ENCODE results near the gene FBXO31. TPM values are rescaled to one million over a fixed set of nuclear protein-coding genes. Genes with fewer than 3 reads are reported as not detected.
A peak's percentile ranks its signal among the peaks of the same experiment; 100 is the strongest.

The FBXO31 gene
- total and polyA plus RNA-seq, 9 donors, result 25.0 to 74.5 (median 54.5) TPM

GRCh38 chr16:87310610-87311009 is 73.0 kb downstream of the FBXO31 start:
- intact Hi-C loops (cut with DNase I), result no loop called here
- Histone ChIP-seq H3K36me3 (no peaks in the 10 kb centered on the region), H3K4me3 (no peak overlapping the region), H3K27ac (no peak overlapping the region), H3K4me1 (ENCODE audit: insufficient read depth) (no peaks in the 10 kb centered on the region), H3K9me3 (no peaks in the 10 kb centered on the region), H3K27me3 (no peaks in the 10 kb centered on the region)
- DNase-seq, result no peak
- WGBS, 3 donors, result 59 to 73% (median 70%) methylated on average over 7 of the region's 7 CpGs
- TF ChIP-seq EP300 (IDR thresholded peaks at IDR 0.05), result no peak
- TF ChIP-seq CTCF (IDR thresholded peaks at IDR 0.05), result no peak
- TF ChIP-seq POLR2A (IDR thresholded peaks at IDR 0.05), result no peak

GRCh38 chr16:87309620-87310525 is 73.7 kb downstream of the FBXO31 start:
- no peaks in the 10 kb centered on the region for H3K27me3 ChIP-seq
- intact Hi-C loops (cut with DNase I), result no loop called here
- TF ChIP-seq EP300 (IDR thresholded peaks at IDR 0.05), result no peak
- WGBS, 3 donors, result 64 to 76% (median 74%) methylated on average over 5 of the region's 5 CpGs
- no peaks in the 10 kb centered on the region for H3K4me1 ChIP-seq (ENCODE audit: insufficient read depth)
- H3K27ac ChIP-seq, result no peak overlapping the region
- no peak overlapping the region for H3K4me3 ChIP-seq
- H3K9me3 ChIP-seq, result no peaks in the 10 kb centered on the region
- H3K36me3 ChIP-seq, result no peaks in the 10 kb centered on the region
- peak in 1 of 5 donors; percentile 33 for DNase-seq

GRCh38 chr16:87308826-87309225 is 74.8 kb downstream of the FBXO31 start:
- intact Hi-C loops (cut with DNase I), result no loop called here
- TF ChIP-seq POLR2A (IDR thresholded peaks at IDR 0.05), result no peak
- no peak for TF ChIP-seq EP300 (IDR thresholded peaks at IDR 0.05)

GRCh38 chr16:87306516-87306915 is 77.1 kb downstream of the FBXO31 start:
- Histone ChIP-seq H3K4me1 (ENCODE audit: insufficient read depth) (no peaks in the 10 kb centered on the region), H3K4me3 (no peak overlapping the region), H3K27me3 (no peaks in the 10 kb centered on the region), H3K36me3 (no peaks in the 10 kb centered on the region), H3K9me3 (no peaks in the 10 kb centered on the region), H3K27ac (no peak overlapping the region)
- no peak for DNase-seq
- TF ChIP-seq EP300 (IDR thresholded peaks at IDR 0.05), result no peak
- TF ChIP-seq POLR2A (IDR thresholded peaks at IDR 0.05), result no peak
- no peak for TF ChIP-seq CTCF (IDR thresholded peaks at IDR 0.05)
- 71 to 85% (median 73%) methylated on average over 3 of the region's 3 CpGs for WGBS, 3 donors
- intact Hi-C loops (cut with DNase I), result no loop called here

More at GRCh38 chr16:87308826-87309225, 74.8 kb downstream of the FBXO31 start:
- no peaks in the 10 kb centered on the region for H3K9me3 ChIP-seq
- no peak overlapping the region for H3K4me3 ChIP-seq
- H3K27me3 ChIP-seq, result no peaks in the 10 kb centered on the region
- H3K4me1 ChIP-seq (ENCODE audit: insufficient read depth), result no peaks in the 10 kb centered on the region
- no peak for DNase-seq
- 74 to 85% (median 84%) methylated on average over 4 of the region's 4 CpGs for WGBS, 3 donors
- no peaks in the 10 kb centered on the region for H3K36me3 ChIP-seq
- H3K27ac ChIP-seq, result no peak overlapping the region

GRCh38 chr16:87305505-87306391 is 77.8 kb downstream of the FBXO31 start:
- Histone ChIP-seq H3K4me1 (ENCODE audit: insufficient read depth) (no peaks in the 10 kb centered on the region), H3K4me3 (no peak overlapping the region), H3K27ac (no peak overlapping the region), H3K9me3 (no peaks in the 10 kb centered on the region), H3K27me3 (no peaks in the 10 kb centered on the region), H3K36me3 (no peaks in the 10 kb centered on the region)
- DNase-seq, result no peak
- intact Hi-C loops (cut with DNase I), result loop anchor here in 1 of 4 donors (1.0 kb wide), 1 partner anchor 26 kb away; no protein-coding TSS in a partner anchor
- no peak for TF ChIP-seq POLR2A (IDR thresholded peaks at IDR 0.05)
- TF ChIP-seq CTCF (IDR thresholded peaks at IDR 0.05), result no peak
- no peak for TF ChIP-seq EP300 (IDR thresholded peaks at IDR 0.05)
- WGBS, 3 donors, result 55 to 62% (median 59%) methylated on average over 30 of the region's 30 CpGs

All from ovary (tissue), 9 donors.